Lung (tissue), 12 donors: ENCODE results near the gene PRKCZ. TPM values are rescaled to one million over a fixed set of nuclear protein-coding genes. Genes with fewer than 3 reads are reported as not detected.
"Not testable (repeated sequence)": the region's sequence is repeated elsewhere in the genome, so short reads cannot be mapped to it uniquely, and the experiment has no call there.

Experiments
- ATAC-seq: fragments of 200-7000 bp; cut with Tn5 transposase; one replicate; pipeline ENCODE4 v1.9.1; 2020; ENCODE audit warnings: moderate number of reproducible peaks; ENCODE audit not compliant: insufficient read depth, low FRiP score
- DNase-seq, 3 donors: peaks; one replicate each; pipeline ENCODE4 v3.0.0-alpha.2; 2013 to 2017
- H3K27ac ChIP-seq, 2 donors: one replicate each; pipeline ENCODE4 v1.5.1; 2013; ENCODE audit warnings: mild to moderate bottlenecking in 2 of 2, moderate library complexity in 2 of 2, control low read depth in 1 of 2, inconsistent platforms in 1 of 2, low read depth in 1 of 2, low read length in 1 of 2
- H3K27me3 ChIP-seq, 3 donors: one replicate each; pipeline ENCODE4 v1.5.1; 2013; ENCODE audit warnings: low read length in 2 of 3; ENCODE audit not compliant: control insufficient read depth in 3 of 3, insufficient read depth in 3 of 3
- H3K36me3 ChIP-seq, 4 donors: one replicate each; pipeline ENCODE4 v1.5.1; 2013; ENCODE audit warnings: low read length in 4 of 4, mild to moderate bottlenecking in 1 of 4, moderate library complexity in 1 of 4; ENCODE audit not compliant: control insufficient read depth in 4 of 4, insufficient read depth in 4 of 4
- H3K4me1 ChIP-seq, 5 donors: one replicate each; pipeline ENCODE4 v1.5.1; 2013; ENCODE audit warnings: low read length in 5 of 5, mild to moderate bottlenecking in 2 of 5, moderate library complexity in 1 of 5; ENCODE audit not compliant: control insufficient read depth in 5 of 5, insufficient read depth in 5 of 5
- H3K4me3 ChIP-seq: one replicate; pipeline ENCODE4 v1.5.1; 2013; ENCODE audit warnings: mild to moderate bottlenecking, control low read depth, moderate library complexity
- H3K9ac ChIP-seq, 2 donors: one replicate each; pipeline ENCODE4 v1.5.1; 2013; ENCODE audit warnings: low read length in 2 of 2, control low read depth in 1 of 2; ENCODE audit not compliant: insufficient read depth in 1 of 2
- H3K9me3 ChIP-seq, 4 donors: one replicate each; pipeline ENCODE4 v1.5.1; 2013; ENCODE audit warnings: low read length in 3 of 4, mild to moderate bottlenecking in 1 of 4, moderate library complexity in 1 of 4; ENCODE audit not compliant: control insufficient read depth in 4 of 4, insufficient read depth in 3 of 4
- CTCF ChIP-seq: IDR thresholded peaks from 2 replicates; pipeline ENCODE4 v1.5.1; 2012; ENCODE audit warnings: mild to moderate bottlenecking; ENCODE audit errors: control extremely low read depth, extremely low read depth
- WGBS, 2 donors: extraction: QIAGEN DNeasy Blood & Tissue Kit; methylation state at CpG; one replicate each; pipeline ENCODE4 v1.1.7; 2013; 5-methylcytosine and 5-hydroxymethylcytosine counted together
- polyA plus RNA-seq, 2 donors: library from polyadenylated mRNA; stranded (reverse); fragments of 200-250 nt; gene quantifications; one replicate each; pipeline ENCODE4 v1.2.1, GENCODE V29; 2013
- total RNA-seq, 2 donors: library from RNA; depleted of rRNA in 1 of 2; stranded (reverse); fragments of >200 nt in 1 of 2; gene quantifications; one replicate each; pipeline ENCODE4 v1.2.1, GENCODE V29; 2014 to 2021
- donor health status: control.
- donor health status: control.
- donor health status: Bipolar disorder and iron deficiency.
- donor health status: healthy.
- donor health status: DM: yes; HTN: yes; CAD: no.

Gene PRKCZ
- total and polyA plus RNA-seq, 4 donors = 55.2 to 149 (median 117) TPM

GRCh38 chr1:2091611-2092604, 41.7 kb downstream of the PRKCZ start:
- Histone ChIP-seq H3K36me3 (peaks cover 0 to 2% (median 0%) of the 10 kb centered on the region in 4 donors), H3K27ac (no peak overlapping the region), H3K9me3 (no peaks in the 10 kb centered on the region), H3K4me3 (no peak overlapping the region), H3K9ac (no peak overlapping the region), H3K27me3 (no peaks in the 10 kb centered on the region), H3K4me1 (peaks cover 0 to 2% (median 0%) of the 10 kb centered on the region in 5 donors)
- ATAC-seq = peak; percentile 6
- 60 to 68% methylated on average over 48 of the region's 48 CpGs for WGBS, 2 donors
- TF ChIP-seq CTCF = peak; percentile 32
- DNase-seq = peak in 1 of 3 donors; percentile 37

GRCh38 chr1:2093055-2093454, 42.8 kb downstream of the PRKCZ start:
- WGBS, 2 donors = 86 to 94% methylated on average over 14 of the region's 14 CpGs
- H3K4me1 ChIP-seq = peaks cover 0 to 2% (median 0%) of the 10 kb centered on the region in 5 donors

GRCh38 chr1:2093636-2094035, 43.4 kb downstream of the PRKCZ start:
- 88 to 94% methylated on average over 26 of the region's 26 CpGs for WGBS, 2 donors
- no peak for DNase-seq
- TF ChIP-seq CTCF = no peak
- Histone ChIP-seq H3K27ac (peak overlapping the region in 1 of 2 donors; percentile 12), H3K4me3 (no peak overlapping the region), H3K9ac (no peak overlapping the region), H3K36me3 (no peaks in the 10 kb centered on the region), H3K9me3 (no peaks in the 10 kb centered on the region), H3K27me3 (no peaks in the 10 kb centered on the region), H3K4me1 (peaks cover 0 to 2% (median 0%) of the 10 kb centered on the region in 5 donors)
- no peak for ATAC-seq

More at GRCh38 chr1:2093055-2093454, 42.8 kb downstream of the PRKCZ start:
- H3K4me3 ChIP-seq = no peak overlapping the region
- no peak for TF ChIP-seq CTCF
- no peak overlapping the region for H3K27ac ChIP-seq
- no peak for ATAC-seq
- H3K9ac ChIP-seq = no peak overlapping the region
- H3K36me3 ChIP-seq = peaks cover 0 to 2% (median 0%) of the 10 kb centered on the region in 4 donors
- H3K9me3 ChIP-seq = no peaks in the 10 kb centered on the region
- H3K27me3 ChIP-seq = no peaks in the 10 kb centered on the region
- no peak for DNase-seq

GRCh38 chr1:2094269-2095158, 44.3 kb downstream of the PRKCZ start:
- ATAC-seq, H3K36me3 ChIP-seq, H3K9me3 ChIP-seq, H3K4me1 ChIP-seq, DNase-seq, H3K27me3 ChIP-seq, H3K9ac ChIP-seq, H3K4me3 ChIP-seq: not testable (repeated sequence)
- WGBS, 2 donors = 93 to 94% methylated on average over 48 to 60 of the region's 60 CpGs
- peak overlapping the region in 1 of 2 donors; percentile 20 for H3K27ac ChIP-seq
